H9 (cell line): ENCODE data around the gene ABL2. TPM values are rescaled to one million over a fixed set of nuclear protein-coding genes. Genes with fewer than 3 reads are reported as not detected.
"Not testable (repeated sequence)": the region's sequence is repeated elsewhere in the genome, so short reads cannot be mapped to it uniquely, and the experiment has no call there.

Source experiments
- DNase-seq: peaks from one replicate; pipeline ENCODE4 v3.0.0-alpha.2; 2017
- H2AFZ ChIP-seq: one replicate; pipeline ENCODE4 v1.6.1; 2013; ENCODE audit warnings: mild to moderate bottlenecking, low read length, control low read depth, moderate library complexity
- H2AK5ac ChIP-seq: 2 replicates; pipeline ENCODE4 v1.6.1; 2013; ENCODE audit warnings: low read length, control low read depth, mixed read lengths; ENCODE audit not compliant: insufficient read length
- H2BK120ac ChIP-seq: one replicate; pipeline ENCODE4 v1.6.1; 2013; ENCODE audit warnings: low read depth, mild to moderate bottlenecking, low read length, control low read depth, inconsistent platforms; ENCODE audit not compliant: poor library complexity, severe bottlenecking
- H2BK12ac ChIP-seq: 2 replicates; pipeline ENCODE4 v1.6.1; 2013; ENCODE audit warnings: low read length, control low read depth, mixed read lengths, low read depth; ENCODE audit not compliant: insufficient read length
- H2BK15ac ChIP-seq: 2 replicates; pipeline ENCODE4 v1.6.1; 2013; ENCODE audit warnings: low read depth, low read length, control low read depth
- H2BK20ac ChIP-seq: one replicate; pipeline ENCODE4 v1.6.1; 2013; ENCODE audit warnings: low read depth, mild to moderate bottlenecking, low read length, control low read depth, inconsistent platforms; ENCODE audit not compliant: poor library complexity, severe bottlenecking
- H2BK5ac ChIP-seq: 2 replicates; pipeline ENCODE4 v1.6.1; 2013; ENCODE audit warnings: low read length, control low read depth, mixed read lengths; ENCODE audit not compliant: insufficient read length
- H3K14ac ChIP-seq: 2 replicates; pipeline ENCODE4 v1.6.1; 2013; ENCODE audit warnings: low read length, control low read depth; ENCODE audit not compliant: insufficient read depth
- H3K18ac ChIP-seq: 2 replicates; pipeline ENCODE4 v1.6.1; 2013; ENCODE audit warnings: low read depth, mild to moderate bottlenecking, mixed read lengths, low read length, control low read depth; ENCODE audit not compliant: insufficient read length
- H3K23ac ChIP-seq: 2 replicates; pipeline ENCODE4 v1.6.1; 2013; ENCODE audit warnings: low read length, control low read depth, mixed read lengths, low read depth; ENCODE audit not compliant: insufficient read length
- H3K23me2 ChIP-seq: 2 replicates; pipeline ENCODE4 v1.6.1; 2013; ENCODE audit warnings: low read depth, mild to moderate bottlenecking, mixed read lengths, low read length, control low read depth; ENCODE audit not compliant: insufficient read length, poor library complexity, severe bottlenecking
- H3K27ac ChIP-seq: 2 replicates; pipeline ENCODE4 v1.5.1; 2013; ENCODE audit warnings: low read length, control low read depth, mixed read lengths, low read depth; ENCODE audit not compliant: insufficient read length
- H3K27me3 ChIP-seq: 2 replicates; pipeline ENCODE4 v1.6.1; 2013; ENCODE audit warnings: low read length, control low read depth, inconsistent platforms; ENCODE audit not compliant: insufficient read depth
- H3K4ac ChIP-seq: 2 replicates; pipeline ENCODE4 v1.6.1; 2013; ENCODE audit warnings: low read depth, mild to moderate bottlenecking, control low read depth, inconsistent platforms, low read length, moderate library complexity
- H3K4me1 ChIP-seq: 2 replicates; pipeline ENCODE4 v1.6.1; 2013; ENCODE audit warnings: low read length, control low read depth, inconsistent platforms; ENCODE audit not compliant: insufficient read depth
- H3K4me2 ChIP-seq: 2 replicates; pipeline ENCODE4 v1.6.1; 2013; ENCODE audit warnings: low read length, control low read depth, mixed read lengths; ENCODE audit not compliant: insufficient read length, insufficient read depth
- H3K56ac ChIP-seq: 2 replicates; pipeline ENCODE4 v1.6.1; 2013; ENCODE audit warnings: low read depth, mild to moderate bottlenecking, mixed read lengths, low read length, control low read depth; ENCODE audit not compliant: insufficient read length
- H3K79me1 ChIP-seq: 2 replicates; pipeline ENCODE4 v1.6.1; 2013; ENCODE audit warnings: low read depth, mild to moderate bottlenecking, moderate library complexity, low read length, control low read depth, inconsistent platforms; ENCODE audit not compliant: insufficient read depth, poor library complexity, severe bottlenecking
- H3K79me2 ChIP-seq: 2 replicates; pipeline ENCODE4 v1.6.1; 2013; ENCODE audit warnings: low read length, control low read depth, inconsistent platforms; ENCODE audit not compliant: insufficient read depth
- H3K9ac ChIP-seq: 2 replicates; pipeline ENCODE4 v1.6.1; 2013; ENCODE audit warnings: low read length, control low read depth, mixed read lengths; ENCODE audit not compliant: insufficient read length; ENCODE audit errors: extremely low read depth
- H3K9me3 ChIP-seq: one replicate; pipeline ENCODE4 v1.6.1; 2013; ENCODE audit warnings: low read depth, low read length, inconsistent platforms; ENCODE audit not compliant: control insufficient read depth
- H3T11ph ChIP-seq: one replicate; pipeline ENCODE4 v1.6.1; 2013; ENCODE audit warnings: mild to moderate bottlenecking, low read length, control low read depth, inconsistent platforms
- H4K20me1 ChIP-seq: one replicate; pipeline ENCODE4 v1.6.1; 2013; ENCODE audit not compliant: control insufficient read depth, insufficient read length, insufficient read depth
- H4K5ac ChIP-seq: 2 replicates; pipeline ENCODE4 v1.6.1; 2013; ENCODE audit warnings: low read depth, mild to moderate bottlenecking, mixed read lengths, low read length, control low read depth; ENCODE audit not compliant: insufficient read length
- H4K8ac ChIP-seq: replicated peaks from 2 replicates; pipeline ENCODE4 v1.6.1; 2013; ENCODE audit warnings: low read length, control low read depth, mixed read lengths, low read depth; ENCODE audit not compliant: insufficient read length
- H4K91ac ChIP-seq: 2 replicates; pipeline ENCODE4 v1.6.1; 2013; ENCODE audit warnings: low read depth, mild to moderate bottlenecking, moderate library complexity, mixed read lengths, low read length, control low read depth; ENCODE audit not compliant: insufficient read length
- H3K27ac Mint-ChIP-seq, 3 experiments: 2 replicates in 2 of 3; 3 replicates in 1 of 3; pipeline ENCODE4 v1.8.0; 2020 to 2021; ENCODE audit warnings: mixed read lengths in 3 of 3, mild to moderate bottlenecking in 1 of 3, moderate library complexity in 1 of 3
- H3K27me3 Mint-ChIP-seq: 2 replicates; pipeline ENCODE4 v1.8.0; 2021; ENCODE audit warnings: low read depth, mild to moderate bottlenecking, moderate library complexity, mixed read lengths
- H3K36me3 Mint-ChIP-seq, 3 experiments: 2 replicates in 2 of 3; 3 replicates in 1 of 3; pipeline ENCODE4 v1.8.0; 2020 to 2021; ENCODE audit warnings: low read depth in 3 of 3, mixed read lengths in 3 of 3; ENCODE audit not compliant: insufficient read depth in 1 of 3
- H3K4me1 Mint-ChIP-seq, 2 experiments: 2 replicates each; pipeline ENCODE4 v1.8.0; 2020; ENCODE audit warnings: mixed read lengths in 2 of 2
- H3K4me3 Mint-ChIP-seq, 2 experiments: 2 replicates in 1 of 2; 3 replicates in 1 of 2; pipeline ENCODE4 v1.8.0; 2020 to 2021; ENCODE audit warnings: mild to moderate bottlenecking in 2 of 2, mixed read lengths in 2 of 2, moderate library complexity in 1 of 2
- H3K9me3 Mint-ChIP-seq, 2 experiments: 2 replicates in 1 of 2; 3 replicates in 1 of 2; pipeline ENCODE4 v1.8.0; 2020; ENCODE audit warnings: mild to moderate bottlenecking in 2 of 2, mixed read lengths in 2 of 2, moderate library complexity in 1 of 2
- CTCF ChIP-seq: fragments of 200-600 bp; sonication (generic); conservative IDR thresholded peaks from 3 replicates; pipeline ENCODE4 v1.8.0; 2021; ENCODE audit warnings: antibody characterized with exemption, mild to moderate bottlenecking
- WGBS: extraction: QIAGEN DNeasy Blood & Tissue Kit; methylation state at CpG from one replicate; pipeline ENCODE4 v1.1.7; 2013; ENCODE audit warnings: missing lambda C conversion rate, low lambda C conversion rate, mixed read lengths; ENCODE audit not compliant: insufficient read length; ENCODE audit errors: extremely low coverage; 5-methylcytosine and 5-hydroxymethylcytosine counted together
- total RNA-seq: library from RNA; stranded (reverse); gene quantifications from 2 replicates; pipeline ENCODE4 v1.2.1, GENCODE V29; 2021

ABL2 gene
- total RNA-seq, 1 experiment from 2014 or later: 21.2 TPM

- Histone ChIP-seq H3K4me1 (no peaks in the 10 kb centered on the region), H4K5ac (no peak overlapping the region), H3K14ac (no peak overlapping the region), H3K18ac (no peak overlapping the region), H3K23me2 (no peaks in the 10 kb centered on the region), H3K27ac (no peak overlapping the region), H3K4ac (no peak overlapping the region), H3K9me3 (no peaks in the 10 kb centered on the region), H3T11ph (no peak overlapping the region), H2BK12ac (no peak overlapping the region), H4K91ac (no peak overlapping the region), H3K4me2 (no peak overlapping the region), H4K8ac (no peak overlapping the region), H3K56ac (no peak overlapping the region), H3K79me1 (no peaks in the 10 kb centered on the region), H3K23ac (no peak overlapping the region), H2AK5ac (no peak overlapping the region), H4K20me1 (no peaks in the 10 kb centered on the region), H3K27me3 (no peaks in the 10 kb centered on the region), H3K79me2 (no peaks in the 10 kb centered on the region), H2BK15ac (no peak overlapping the region), H2BK20ac (no peak overlapping the region), H2BK120ac (no peak overlapping the region), H3K9ac (no peak overlapping the region), H2AFZ (no peak overlapping the region), H2BK5ac (no peak overlapping the region)
- Mint-ChIP-seq H3K27me3 (no peaks in the 10 kb centered on the region), H3K4me1 (no peaks in the 10 kb centered on the region), H3K27ac (no peak overlapping the region), H3K9me3 (no peaks in the 10 kb centered on the region), H3K36me3 (no peaks in the 10 kb centered on the region), H3K4me3 (no peak overlapping the region)
- no CpG with 5 or more reads among the region's 9 CpGs for WGBS
- no peak for TF ChIP-seq CTCF
- no peak for DNase-seq
These were observed 18.4 kb upstream of the ABL2 start for GRCh38 chr1:179247923-179248322.

GRCh38 chr1:179245426-179245825 is 15.9 kb upstream of the ABL2 start:
- H3K79me2 ChIP-seq, H2BK20ac ChIP-seq, H3K9me3 Mint-ChIP-seq, H4K8ac ChIP-seq, H3T11ph ChIP-seq, H2BK120ac ChIP-seq, H2AK5ac ChIP-seq, H3K23me2 ChIP-seq, DNase-seq, H4K91ac ChIP-seq, H3K4me1 Mint-ChIP-seq, H3K27me3 ChIP-seq, H3K36me3 Mint-ChIP-seq, H4K5ac ChIP-seq, H3K18ac ChIP-seq, H3K9ac ChIP-seq, H2AFZ ChIP-seq, H3K4me2 ChIP-seq, H3K4me3 Mint-ChIP-seq, H3K27me3 Mint-ChIP-seq, H2BK15ac ChIP-seq, H3K23ac ChIP-seq, H4K20me1 ChIP-seq, H3K14ac ChIP-seq, H2BK5ac ChIP-seq, H3K79me1 ChIP-seq, H3K56ac ChIP-seq, H3K27ac Mint-ChIP-seq, H3K4me1 ChIP-seq, H3K4ac ChIP-seq, H3K27ac ChIP-seq, H2BK12ac ChIP-seq, H3K9me3 ChIP-seq: not testable (repeated sequence)
- no CpG with 5 or more reads among the region's 2 CpGs for WGBS
